Heart left ventricle (tissue), 13 donors: ENCODE measurements around the gene CLINT1.
A peak's percentile ranks its signal among the peaks of the same experiment; 100 is the strongest.

Experiments used
- POLR2A ChIP-seq, 2 donors: fragments of 450-650 bp; IDR thresholded peaks; one replicate each; pipeline ENCODE4 v1.6.1; 2017; ENCODE audit warnings: antibody characterized with exemption in 2 of 2, mild to moderate bottlenecking in 2 of 2, moderate library complexity in 2 of 2
- TF ChIP-seq, protein P1 (sequence below), 12 donors: fragments of 200-600 bp; sonication (generic) in 4 of 12; IDR thresholded peaks; one replicate each; pipeline versions ENCODE4 v1.5.0 to v1.8.0; 2018 to 2022; ENCODE audit warnings: antibody characterized with exemption in 12 of 12, mild to moderate bottlenecking in 5 of 12
- donor health status: ischemic (EF 13 %, LVEDD 7.1; RV severe dilation, severe dysfunction).
- donor health status: DM: no; HTN: yes; CAD: no.
- donor health status: DM: no; HTN: no; CAD: no.
- donor health status: ischemic (EF 25% LVEDD 6.9; RV normal size, moderate dysfunction).
- donor health status: ischemic (EF 25% LVEDD 5.7; RV mildly dilated, moderate dysfunction).
- donor health status: ischemic (EF 35%, LVEDD 5.7; RV mildly dilated, moderate dysfunction).
- donor health status: nonischemic (EF 11% LVEDD 7.7; RV severe dilation, severe dysfunction).
- donor health status: DM: yes; HTN: yes; CAD: no.
- donor health status: PGD.
- donor health status: ischemic (EF 29% LVEDD 5.4; RV normal size, mild dysfunction).
- donor health status: nonischemic (EF 23%, LVEDD 6.1; RV moderate dilation, normal function).

DNA sequence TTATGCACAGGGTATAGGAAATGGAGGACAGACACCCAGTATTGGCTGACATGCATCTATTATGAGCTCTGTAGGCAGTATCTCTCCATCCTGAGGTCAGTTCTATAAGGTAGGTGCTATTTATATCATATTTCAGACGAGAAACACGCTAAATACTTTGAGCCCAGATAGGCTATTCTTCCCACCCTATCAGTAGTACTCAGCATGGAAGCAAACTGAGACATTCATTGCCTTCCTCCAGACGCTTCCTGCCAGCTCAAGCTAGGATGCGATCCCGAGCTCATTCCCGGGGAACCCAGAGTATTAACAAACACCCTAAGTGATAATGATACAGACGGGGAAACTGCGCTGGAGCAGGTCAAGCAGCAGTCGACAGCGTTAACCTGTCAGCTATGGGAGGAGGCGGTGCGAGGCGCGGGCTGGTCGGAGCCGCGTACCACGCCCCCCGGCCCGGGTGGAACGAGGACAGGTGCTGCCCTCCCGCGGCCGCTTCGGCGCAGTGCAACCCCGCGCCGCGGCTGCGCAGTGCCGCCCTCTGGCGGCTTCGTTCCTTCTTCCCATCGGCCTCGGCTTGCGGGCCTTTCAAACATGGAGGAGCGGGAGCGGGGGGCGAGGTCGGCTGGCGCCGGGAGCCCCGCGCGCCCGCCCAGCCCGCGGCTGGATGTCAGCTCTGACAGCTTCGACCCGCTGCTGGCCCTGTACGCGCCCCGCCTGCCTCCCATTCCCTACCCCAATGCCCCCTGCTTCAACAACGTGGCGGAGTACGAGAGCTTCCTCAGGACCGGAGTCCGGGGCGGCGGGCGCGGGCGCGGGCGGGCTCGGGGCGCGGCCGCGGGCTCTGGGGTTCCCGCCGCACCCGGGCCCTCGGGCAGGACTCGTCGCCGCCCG is 115.5 kb downstream of the CLINT1 start, which contains the start of gene LSM11:
- TF ChIP-seq, protein P1, sequence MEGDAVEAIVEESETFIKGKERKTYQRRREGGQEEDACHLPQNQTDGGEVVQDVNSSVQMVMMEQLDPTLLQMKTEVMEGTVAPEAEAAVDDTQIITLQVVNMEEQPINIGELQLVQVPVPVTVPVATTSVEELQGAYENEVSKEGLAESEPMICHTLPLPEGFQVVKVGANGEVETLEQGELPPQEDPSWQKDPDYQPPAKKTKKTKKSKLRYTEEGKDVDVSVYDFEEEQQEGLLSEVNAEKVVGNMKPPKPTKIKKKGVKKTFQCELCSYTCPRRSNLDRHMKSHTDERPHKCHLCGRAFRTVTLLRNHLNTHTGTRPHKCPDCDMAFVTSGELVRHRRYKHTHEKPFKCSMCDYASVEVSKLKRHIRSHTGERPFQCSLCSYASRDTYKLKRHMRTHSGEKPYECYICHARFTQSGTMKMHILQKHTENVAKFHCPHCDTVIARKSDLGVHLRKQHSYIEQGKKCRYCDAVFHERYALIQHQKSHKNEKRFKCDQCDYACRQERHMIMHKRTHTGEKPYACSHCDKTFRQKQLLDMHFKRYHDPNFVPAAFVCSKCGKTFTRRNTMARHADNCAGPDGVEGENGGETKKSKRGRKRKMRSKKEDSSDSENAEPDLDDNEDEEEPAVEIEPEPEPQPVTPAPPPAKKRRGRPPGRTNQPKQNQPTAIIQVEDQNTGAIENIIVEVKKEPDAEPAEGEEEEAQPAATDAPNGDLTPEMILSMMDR (IDR thresholded peaks at IDR 0.05), result peak; percentile 99 to 100 (median 100)
- peak in 1 of 2 donors; percentile 39 for TF ChIP-seq POLR2A (IDR thresholded peaks at IDR 0.05)
